ENCODE results near the gene TULP1. TPM values are rescaled to one million over a fixed set of nuclear protein-coding genes. Genes with fewer than 3 reads are reported as not detected.

The TULP1 gene
- total RNA-seq, 2 donors from 2014 or later = not detected

GRCh38 chr6:35474131-35474941 is 38.4 kb downstream of the TULP1 start:
- intact Hi-C loops (cut with DNase I, micrococcal nuclease) = no loop called here
- ATAC-seq (peak; percentile 5), DNase-seq (no peak)

- no peak for DNase-seq
- intact Hi-C loops (cut with DNase I, micrococcal nuclease) = no loop called here
Measured at GRCh38 chr6:35473850-35474130, 38.9 kb downstream of the TULP1 start.

GRCh38 chr6:35473075-35473849 is 39.4 kb downstream of the TULP1 start:
- intact Hi-C loops (cut with DNase I, micrococcal nuclease) = no loop called here
- no peak for DNase-seq
- ATAC-seq = no peak

More at GRCh38 chr6:35473850-35474130, 38.9 kb downstream of the TULP1 start:
- ATAC-seq = no peak

- DNase-seq = no peak
- ATAC-seq = no peak
- intact Hi-C loops (cut with DNase I, micrococcal nuclease) = no loop called here
Measured at GRCh38 chr6:35471836-35472345, 40.8 kb downstream of the TULP1 start.

GRCh38 chr6:35470663-35471120 is 42.0 kb downstream of the TULP1 start:
- intact Hi-C loops (cut with DNase I, micrococcal nuclease) = no loop called here
- ATAC-seq = no peak

GRCh38 chr6:35469751-35470662 is 42.7 kb downstream of the TULP1 start:
- no peak for DNase-seq
- intact Hi-C loops (cut with DNase I, micrococcal nuclease) = no loop called here
- no peak for ATAC-seq

More at GRCh38 chr6:35470663-35471120, 42.0 kb downstream of the TULP1 start:
- no peak for DNase-seq

- ATAC-seq = peak; percentile 33
- intact Hi-C loops (cut with DNase I, micrococcal nuclease) = no loop called here
- peak in 1 of 2 donors; percentile 57 for DNase-seq
Measured at GRCh38 chr6:35468980-35469750, 43.5 kb downstream of the TULP1 start.

GRCh38 chr6:35468181-35468979 is 44.3 kb downstream of the TULP1 start, which contains the start of gene RPL10A:
Gene RPL10A (plus strand): TSS chr6:35468401. CDS start chr6:35468435, 34 bp downstream.
- peak; percentile 95 to 96 for DNase-seq
- intact Hi-C loops (cut with DNase I, micrococcal nuclease) = no loop called here
- peak; percentile 81 for ATAC-seq

- ATAC-seq (no peak), DNase-seq (no peak)
- intact Hi-C loops (cut with DNase I, micrococcal nuclease) = no loop called here
Measured at GRCh38 chr6:35465646-35466045, 47.0 kb downstream of the TULP1 start.

- intact Hi-C loops (cut with DNase I, micrococcal nuclease) = no loop called here
- no peak for ATAC-seq
Measured at GRCh38 chr6:35463292-35463691, 49.4 kb downstream of the TULP1 start.

GRCh38 chr6:35461270-35461669 is 51.4 kb downstream of the TULP1 start:
- no peak for ATAC-seq
- intact Hi-C loops (cut with DNase I, micrococcal nuclease) = no loop called here

More at GRCh38 chr6:35463292-35463691, 49.4 kb downstream of the TULP1 start:
- no peak for DNase-seq

GRCh38 chr6:35457907-35458306 is 54.8 kb downstream of the TULP1 start:
- intact Hi-C loops (cut with DNase I, micrococcal nuclease) = no loop called here
- DNase-seq = no peak
- no peak for ATAC-seq

More at GRCh38 chr6:35461270-35461669, 51.4 kb downstream of the TULP1 start:
- DNase-seq = no peak

- DNase-seq (no peak), ATAC-seq (no peak)
- intact Hi-C loops (cut with DNase I, micrococcal nuclease) = no loop called here
Measured at GRCh38 chr6:35454391-35455110, 58.1 kb downstream of the TULP1 start.

GRCh38 chr6:35453236-35453635 is 59.5 kb downstream of the TULP1 start:
- no peak for ATAC-seq
- DNase-seq = no peak
- intact Hi-C loops (cut with DNase I, micrococcal nuclease) = no loop called here

GRCh38 chr6:35452183-35453090 is 60.3 kb downstream of the TULP1 start, which contains the start of gene FANCE:
Gene FANCE (plus strand): TSS chr6:35452338. CDS start chr6:35452546, 208 bp downstream.
- intact Hi-C loops (cut with DNase I, micrococcal nuclease) = no loop called here
- ATAC-seq = peak; percentile 97

More at GRCh38 chr6:35452183-35453090, 60.3 kb downstream of the TULP1 start, which contains the start of gene FANCE:
- DNase-seq = peak; percentile 91 to 98

Measured in left colon (tissue), 2 donors.